HL-60 (cell line): ENCODE results near the gene GPR142.

ENCODE experiments used
- CTCF ChIP-seq: IDR thresholded peaks from one replicate; pipeline ENCODE4 v1.5.1; 2011; ENCODE audit warnings: low read length, control low read depth, inconsistent platforms; ENCODE audit not compliant: insufficient read depth
- GABPA ChIP-seq: IDR thresholded peaks from 2 replicates; pipeline ENCODE4 v1.6.1; 2012; ENCODE audit warnings: low read depth
- POLR2AphosphoS5 ChIP-seq: IDR thresholded peaks from 2 replicates; pipeline ENCODE4 v1.6.1; 2012; ENCODE audit warnings: low read depth
- REST ChIP-seq: IDR thresholded peaks from 2 replicates; pipeline ENCODE4 v1.6.1; 2012; ENCODE audit warnings: low read depth; ENCODE audit not compliant: insufficient replicate concordance

GRCh38 chr17:74391771-74392170 is 24.5 kb downstream of the GPR142 start:
- TF ChIP-seq CTCF (no peak), GABPA (no peak), POLR2AphosphoS5 (peak; percentile 62; the same call in 1 of the 2 replicates), REST (no peak)
